Rectal smooth muscle tissue (tissue), 1 donor: ENCODE results near the gene TRIM64.
"Not testable (repeated sequence)": the region's sequence is repeated elsewhere in the genome, so short reads cannot be mapped to it uniquely, and the experiment has no call there.

Source experiments
- H3K27ac ChIP-seq: one replicate; pipeline ENCODE4 v1.7.0; 2013; ENCODE audit warnings: low read depth, low read length, inconsistent platforms
- H3K27me3 ChIP-seq: one replicate; pipeline ENCODE4 v1.7.0; 2013; ENCODE audit warnings: low read length; ENCODE audit not compliant: control insufficient read depth, insufficient read depth
- H3K36me3 ChIP-seq: one replicate; pipeline ENCODE4 v1.7.0; 2013; ENCODE audit warnings: low read length; ENCODE audit not compliant: control insufficient read depth, insufficient read depth
- H3K4me1 ChIP-seq: one replicate; pipeline ENCODE4 v1.7.0; 2013; ENCODE audit warnings: low read length; ENCODE audit not compliant: control insufficient read depth, insufficient read depth
- H3K4me3 ChIP-seq: one replicate; pipeline ENCODE4 v1.7.0; 2013; ENCODE audit warnings: low read length
- H3K9ac ChIP-seq: one replicate; pipeline ENCODE4 v1.7.0; 2013; ENCODE audit warnings: low read length

TRIM64 gene

GRCh38 chr11:89965737-89966136, at the start of gene TRIM64:
TRIM64 (plus strand) TSS chr11:89966037; CDS start chr11:89968504, 2,467 bp downstream.
- H3K27ac ChIP-seq, H3K4me1 ChIP-seq, H3K27me3 ChIP-seq, H3K36me3 ChIP-seq, H3K4me3 ChIP-seq, H3K9ac ChIP-seq: not testable (repeated sequence)

GRCh38 chr11:89922195-89922660, 43.6 kb upstream of the TRIM64 start, which contains the start of gene TRIM49D1:
TRIM49D1 (minus strand) TSS chr11:89922245; CDS start chr11:89917710, 4,535 bp downstream.
- Histone ChIP-seq H3K27me3 (no peaks in the 10 kb centered on the region), H3K36me3 (no peaks in the 10 kb centered on the region), H3K4me1 (no peaks in the 10 kb centered on the region), H3K9ac (no peak within 1 kb of the TSS), H3K27ac (no peak within 1 kb of the TSS), H3K4me3 (no peak within 1 kb of the TSS)

- H3K4me3 ChIP-seq, H3K27me3 ChIP-seq, H3K36me3 ChIP-seq, H3K27ac ChIP-seq, H3K9ac ChIP-seq, H3K4me1 ChIP-seq: not testable (repeated sequence)
These were observed 42.1 kb upstream of the TRIM64 start, which contains the start of gene TRIM49D2 for GRCh38 chr11:89923764-89924163. TRIM49D2 (plus strand) TSS chr11:89924064; CDS start chr11:89926762, 2,698 bp downstream.

GRCh38 chr11:89960833-89961232, 5.0 kb upstream of the TRIM64 start:
- not testable (repeated sequence) for H3K36me3 ChIP-seq, H3K27ac ChIP-seq

More at GRCh38 chr11:89960833-89961232, 5.0 kb upstream of the TRIM64 start:
- H3K4me1 ChIP-seq, H3K27me3 ChIP-seq, H3K4me3 ChIP-seq, H3K9ac ChIP-seq: not testable (repeated sequence)
